Osteocyte (in vitro differentiated cells): Measurements from ENCODE around the gene NCAPG. TPM values are rescaled to one million over a fixed set of nuclear protein-coding genes. Genes with fewer than 3 reads are reported as not detected.

Experiments used
- DNase-seq: peaks from one replicate; pipeline ENCODE4 v3.0.0; 2021; ENCODE audit warnings: mixed read lengths; ENCODE audit not compliant: unreplicated experiment; ENCODE audit errors: extremely low spot score
- H3K27ac Mint-ChIP-seq: one replicate; pipeline ENCODE4 v1.8.0; 2021; ENCODE audit warnings: mild to moderate bottlenecking, mixed read lengths; ENCODE audit not compliant: unreplicated experiment
- H3K27me3 Mint-ChIP-seq: one replicate; pipeline ENCODE4 v1.8.0; 2021; ENCODE audit warnings: mixed read lengths; ENCODE audit not compliant: unreplicated experiment
- H3K36me3 Mint-ChIP-seq: one replicate; pipeline ENCODE4 v1.8.0; 2021; ENCODE audit warnings: mixed read lengths; ENCODE audit not compliant: unreplicated experiment
- H3K4me1 Mint-ChIP-seq: one replicate; pipeline ENCODE4 v1.8.0; 2021; ENCODE audit warnings: mixed read lengths; ENCODE audit not compliant: unreplicated experiment
- H3K4me3 Mint-ChIP-seq: one replicate; pipeline ENCODE4 v1.8.0; 2021; ENCODE audit warnings: mild to moderate bottlenecking, moderate library complexity, mixed read lengths; ENCODE audit not compliant: unreplicated experiment
- H3K9me3 Mint-ChIP-seq: one replicate; pipeline ENCODE4 v1.8.0; 2021; ENCODE audit warnings: mixed read lengths; ENCODE audit not compliant: unreplicated experiment
- total RNA-seq: library from RNA; stranded (reverse); gene quantifications from 2 replicates; pipeline ENCODE4 v1.2.1, GENCODE V29; 2021
- TF ChIP-seq, protein P1 (sequence below): fragments of 200-600 bp; sonication (generic); IDR thresholded peaks from 2 replicates; pipeline ENCODE4 v1.5.0; 2021; ENCODE audit warnings: antibody characterized with exemption, mild to moderate bottlenecking, moderate library complexity

Gene NCAPG
- total RNA-seq, 1 donor from 2014 or later: 9.6 TPM

- Mint-ChIP-seq H3K36me3 (no peaks in the 10 kb centered on the region), H3K4me3 (no peak overlapping the region), H3K27ac (no peak overlapping the region), H3K4me1 (no peaks in the 10 kb centered on the region), H3K9me3 (no peaks in the 10 kb centered on the region), H3K27me3 (peaks cover 2% of the 10 kb centered on the region)
- TF ChIP-seq, protein P1, sequence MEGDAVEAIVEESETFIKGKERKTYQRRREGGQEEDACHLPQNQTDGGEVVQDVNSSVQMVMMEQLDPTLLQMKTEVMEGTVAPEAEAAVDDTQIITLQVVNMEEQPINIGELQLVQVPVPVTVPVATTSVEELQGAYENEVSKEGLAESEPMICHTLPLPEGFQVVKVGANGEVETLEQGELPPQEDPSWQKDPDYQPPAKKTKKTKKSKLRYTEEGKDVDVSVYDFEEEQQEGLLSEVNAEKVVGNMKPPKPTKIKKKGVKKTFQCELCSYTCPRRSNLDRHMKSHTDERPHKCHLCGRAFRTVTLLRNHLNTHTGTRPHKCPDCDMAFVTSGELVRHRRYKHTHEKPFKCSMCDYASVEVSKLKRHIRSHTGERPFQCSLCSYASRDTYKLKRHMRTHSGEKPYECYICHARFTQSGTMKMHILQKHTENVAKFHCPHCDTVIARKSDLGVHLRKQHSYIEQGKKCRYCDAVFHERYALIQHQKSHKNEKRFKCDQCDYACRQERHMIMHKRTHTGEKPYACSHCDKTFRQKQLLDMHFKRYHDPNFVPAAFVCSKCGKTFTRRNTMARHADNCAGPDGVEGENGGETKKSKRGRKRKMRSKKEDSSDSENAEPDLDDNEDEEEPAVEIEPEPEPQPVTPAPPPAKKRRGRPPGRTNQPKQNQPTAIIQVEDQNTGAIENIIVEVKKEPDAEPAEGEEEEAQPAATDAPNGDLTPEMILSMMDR: no peak
- DNase-seq: no peak
These were observed 39.4 kb upstream of the NCAPG start for GRCh38 chr4:17771284-17771908.

DNA sequence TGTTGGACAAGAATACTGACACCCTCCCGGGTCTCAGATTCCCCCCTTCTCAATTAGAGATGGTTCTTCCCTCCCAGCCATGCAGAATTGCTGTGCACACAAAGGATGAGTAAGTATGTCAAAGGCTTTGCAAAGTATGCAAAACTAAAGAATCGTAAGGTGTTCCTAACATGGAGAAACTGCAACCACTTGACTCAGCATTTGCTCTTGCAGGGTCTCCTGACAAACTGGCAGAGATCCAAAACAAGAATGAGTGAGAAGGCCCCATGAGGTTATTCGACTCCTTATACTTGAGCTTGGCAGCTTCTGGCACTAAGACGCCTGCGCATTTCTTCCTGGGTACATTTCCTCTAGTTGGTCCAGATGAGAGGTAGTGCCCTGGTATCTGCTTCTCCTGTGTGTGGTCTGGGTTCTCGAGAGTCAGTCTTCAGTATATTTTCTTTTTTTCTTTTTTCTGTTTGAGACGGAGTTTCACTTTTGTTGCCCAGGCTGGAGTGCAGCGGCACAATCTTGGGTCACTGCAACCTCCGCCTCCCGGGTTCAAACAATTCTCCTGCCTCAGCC lies 37.6 kb upstream of the NCAPG start:
- H3K27ac Mint-ChIP-seq: no peak overlapping the region
- H3K4me3 Mint-ChIP-seq: no peak overlapping the region
- H3K9me3 Mint-ChIP-seq: no peaks in the 10 kb centered on the region
- DNase-seq: no peak
- no peaks in the 10 kb centered on the region for H3K4me1 Mint-ChIP-seq
- H3K27me3 Mint-ChIP-seq: peaks cover 11% of the 10 kb centered on the region
- H3K36me3 Mint-ChIP-seq: no peaks in the 10 kb centered on the region
- TF ChIP-seq, protein P1: no peak

GRCh38 chr4:17778431-17778830 lies 32.3 kb upstream of the NCAPG start:
- DNase-seq: no peak
- Mint-ChIP-seq H3K4me1 (peaks cover 14% of the 10 kb centered on the region), H3K36me3 (no peaks in the 10 kb centered on the region), H3K27ac (no peak overlapping the region), H3K27me3 (peaks cover 43% of the 10 kb centered on the region), H3K4me3 (no peak overlapping the region), H3K9me3 (no peaks in the 10 kb centered on the region)
- TF ChIP-seq, protein P1: no peak

DNA sequence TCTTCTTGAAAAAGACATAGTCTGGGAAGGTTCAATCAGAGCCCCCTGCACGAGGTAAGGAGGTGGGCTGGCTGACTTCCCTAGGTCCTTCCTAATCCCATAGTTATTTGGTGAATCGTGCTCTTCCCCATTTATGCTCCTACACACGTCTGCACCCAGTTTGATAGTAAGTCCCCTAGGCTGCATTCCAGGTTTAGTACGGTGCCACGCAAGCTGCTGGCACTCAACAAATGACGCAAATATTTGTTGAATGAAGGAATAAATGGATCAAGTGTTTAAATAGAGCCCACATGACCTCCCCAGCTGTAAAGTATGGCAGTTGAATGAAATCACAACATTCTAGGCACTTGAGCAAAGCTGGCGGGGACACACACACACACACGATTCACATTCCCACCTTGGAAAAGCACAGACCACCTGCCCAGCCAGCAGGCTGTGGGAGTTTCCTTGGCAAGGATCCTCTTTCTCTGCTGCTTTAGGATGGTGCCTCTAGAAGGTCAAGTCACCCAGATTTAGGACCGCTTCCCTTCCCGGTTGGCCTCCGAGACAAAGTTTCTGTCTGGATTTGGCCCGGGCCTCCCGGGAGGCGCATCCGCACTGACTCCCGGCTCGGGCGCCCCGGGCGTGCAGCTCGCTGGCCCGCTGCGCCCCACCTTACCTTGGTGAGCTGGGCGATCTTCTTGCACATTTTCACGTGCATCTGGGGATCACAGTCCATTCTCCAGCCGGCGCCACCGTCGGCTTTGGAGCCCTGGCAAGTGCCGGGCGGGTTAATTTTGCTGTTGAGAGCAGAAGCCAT lies 30.1 kb upstream of the NCAPG start:
- H3K4me3 Mint-ChIP-seq: peak overlapping the region; percentile 68
- H3K9me3 Mint-ChIP-seq: no peaks in the 10 kb centered on the region
- H3K27me3 Mint-ChIP-seq: peaks cover 43% of the 10 kb centered on the region
- peaks cover 14% of the 10 kb centered on the region for H3K4me1 Mint-ChIP-seq
- no peaks in the 10 kb centered on the region for H3K36me3 Mint-ChIP-seq
- H3K27ac Mint-ChIP-seq: no peak overlapping the region
- TF ChIP-seq, protein P1: no peak
- no peak for DNase-seq
